ENCODE measurements around the gene ZNF639. TPM values are rescaled to one million over a fixed set of nuclear protein-coding genes. Genes with fewer than 3 reads are reported as not detected.

The ZNF639 gene
- total and polyA plus RNA-seq, 11 donors, result 9.2 to 46.0 (median 29.6) TPM

GRCh38 chr3:179278151-179278550 is 44.7 kb upstream of the ZNF639 start:
- H3K4me1 ChIP-seq, result no peaks in the 10 kb centered on the region
- ATAC-seq (no peak), DNase-seq (no peak)
- intact Hi-C loops (cut with DNase I), result no loop called here
- no peak overlapping the region for H3K4me3 ChIP-seq
- 94 to 100% (median 98%) methylated on average over 1 of the region's 1 CpG for WGBS, 4 donors
- TF ChIP-seq POLR2A (IDR thresholded peaks at IDR 0.05) (no peak), CTCF (IDR thresholded peaks at IDR 0.05) (no peak)
- H3K27me3 ChIP-seq, result no peaks in the 10 kb centered on the region
- no peaks in the 10 kb centered on the region for H3K36me3 ChIP-seq
- H3K27ac ChIP-seq, result no peak overlapping the region
- no peaks in the 10 kb centered on the region for H3K9me3 ChIP-seq

DNA sequence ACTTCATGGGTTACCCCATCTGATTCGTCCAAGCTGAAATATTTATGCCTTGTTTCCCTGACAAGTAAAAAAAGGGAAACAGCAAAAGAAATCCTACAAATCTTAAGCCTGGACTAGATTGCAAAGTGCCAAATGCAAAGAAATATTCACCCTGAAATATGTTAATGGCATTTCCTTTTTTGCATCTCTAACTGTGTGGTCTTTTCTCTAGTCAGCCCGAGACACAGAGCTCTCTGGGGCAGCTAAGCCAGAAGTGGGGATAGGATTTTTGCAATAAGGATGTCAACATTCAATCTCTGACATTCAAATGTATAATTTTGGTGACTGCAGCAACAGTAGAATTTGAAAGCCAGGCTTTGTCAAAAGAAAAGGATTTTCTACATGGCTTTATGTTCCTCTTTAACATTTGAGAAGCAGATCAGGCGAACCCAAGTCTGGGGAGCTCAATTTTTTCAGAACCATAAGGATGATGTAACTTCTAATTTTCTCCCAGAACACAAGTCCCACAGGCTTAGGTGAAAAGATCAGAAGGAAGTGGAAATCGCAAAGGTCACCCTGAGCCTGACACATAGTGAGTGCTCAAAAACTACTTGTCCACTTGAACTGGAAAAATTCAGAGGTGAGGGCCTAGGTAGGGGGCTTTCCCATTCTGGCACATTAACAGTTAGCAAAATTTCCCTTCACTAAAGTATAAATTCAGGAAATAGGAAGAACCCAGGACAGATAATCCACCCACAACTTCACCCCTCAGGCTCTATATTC is 43.7 kb upstream of the ZNF639 start:
- 69 to 77% (median 73%) methylated on average over 4 of the region's 4 CpGs for WGBS, 4 donors
- no peak for ATAC-seq
- Histone ChIP-seq H3K9me3 (no peaks in the 10 kb centered on the region), H3K27me3 (no peaks in the 10 kb centered on the region), H3K36me3 (no peaks in the 10 kb centered on the region), H3K4me3 (no peak overlapping the region), H3K27ac (no peak overlapping the region), H3K4me1 (no peaks in the 10 kb centered on the region)
- no peak for DNase-seq
- no peak for TF ChIP-seq POLR2A (IDR thresholded peaks at IDR 0.05)
- TF ChIP-seq CTCF (IDR thresholded peaks at IDR 0.05), result no peak
- intact Hi-C loops (cut with DNase I), result no loop called here

DNA sequence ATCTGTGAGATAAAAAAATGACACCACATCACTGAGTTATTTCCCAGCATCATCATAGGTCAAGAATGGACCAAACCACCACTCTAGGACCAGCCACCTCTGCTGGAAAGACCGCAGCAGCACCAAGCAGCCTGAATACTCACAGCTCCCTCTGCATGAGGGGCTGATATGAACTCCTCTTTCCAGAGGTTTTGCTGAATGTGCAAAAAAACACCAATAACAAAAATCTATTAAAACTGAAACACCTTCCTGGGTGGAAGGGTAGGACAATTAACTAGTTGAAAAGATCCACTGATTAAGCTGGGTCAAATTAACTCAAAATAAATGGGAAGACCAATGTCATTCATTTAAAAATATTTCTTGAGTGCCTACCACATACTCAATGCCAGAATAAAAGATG is 43.0 kb upstream of the ZNF639 start:
- Histone ChIP-seq H3K27me3 (no peaks in the 10 kb centered on the region), H3K36me3 (no peaks in the 10 kb centered on the region), H3K9me3 (no peaks in the 10 kb centered on the region), H3K4me3 (no peak overlapping the region), H3K4me1 (no peaks in the 10 kb centered on the region), H3K27ac (no peak overlapping the region)
- intact Hi-C loops (cut with DNase I), result no loop called here
- no peak for DNase-seq
- no peak for TF ChIP-seq POLR2A (IDR thresholded peaks at IDR 0.05)
- TF ChIP-seq CTCF (IDR thresholded peaks at IDR 0.05), result no peak
- 83 to 100% (median 94%) methylated on average over 1 of the region's 1 CpG for WGBS, 4 donors
- ATAC-seq, result no peak

- intact Hi-C loops (cut with DNase I), result no loop called here
- Histone ChIP-seq H3K9me3 (no peaks in the 10 kb centered on the region), H3K27me3 (no peaks in the 10 kb centered on the region), H3K27ac (no peak overlapping the region), H3K4me1 (no peaks in the 10 kb centered on the region), H3K36me3 (no peaks in the 10 kb centered on the region), H3K4me3 (no peak overlapping the region)
- WGBS, 4 donors, result 88 to 93% (median 89%) methylated on average over 3 of the region's 3 CpGs
- TF ChIP-seq CTCF (IDR thresholded peaks at IDR 0.05) (no peak), POLR2A (IDR thresholded peaks at IDR 0.05) (no peak)
- no peak for ATAC-seq
- DNase-seq, result no peak
Measured at GRCh38 chr3:179281825-179282224, 41.0 kb upstream of the ZNF639 start.

Measured in heart left ventricle (tissue), 16 donors.